GM21529 (cell line): ENCODE results near the gene TRIM26.

ENCODE experiments used
- ATAC-seq: cut with Tn5 transposase; IDR thresholded peaks from one replicate; pipeline ENCODE4 v1.9.1; 2021; ENCODE audit not compliant: unreplicated experiment

The TRIM26 gene

DNA sequence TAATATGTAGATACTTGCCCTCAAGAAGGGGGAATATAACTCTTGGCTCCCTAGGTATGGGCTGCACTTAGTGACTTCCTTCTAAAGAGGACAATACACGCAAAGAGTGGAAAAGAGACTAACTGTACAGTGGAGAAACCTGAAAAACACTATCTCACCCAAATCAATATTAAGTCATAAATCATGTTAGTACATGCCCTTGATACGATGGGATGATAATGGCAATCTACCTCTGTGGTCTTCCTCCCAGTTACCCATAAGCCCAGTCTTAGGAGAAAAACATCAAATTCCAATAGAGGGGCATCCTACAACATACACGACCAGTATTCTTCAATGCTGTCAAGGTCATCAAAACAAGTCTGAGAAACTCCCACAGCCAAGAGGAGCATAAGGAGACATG, 1.3 kb downstream of the TRIM26 start:
- no peak for ATAC-seq

DNA sequence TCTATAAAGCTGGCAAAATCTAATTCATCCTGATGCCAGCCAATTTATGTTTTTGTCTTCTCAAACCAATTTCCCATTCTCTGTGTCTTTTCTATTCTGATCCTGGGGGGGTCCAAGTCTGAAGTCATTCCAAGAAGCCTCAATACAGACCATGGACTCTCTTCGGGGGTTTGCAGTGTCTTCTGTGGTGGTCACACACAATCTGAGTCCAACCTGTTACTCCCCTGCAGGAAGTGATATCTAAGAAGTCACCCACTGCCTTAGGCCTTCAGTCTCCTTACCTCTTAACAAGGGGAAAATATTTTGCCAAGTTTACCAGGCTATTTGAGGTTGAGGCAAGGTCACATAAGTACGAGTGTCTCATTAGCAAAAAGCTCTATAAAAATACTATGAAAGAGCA, 1.9 kb downstream of the TRIM26 start:
- no peak for ATAC-seq

DNA sequence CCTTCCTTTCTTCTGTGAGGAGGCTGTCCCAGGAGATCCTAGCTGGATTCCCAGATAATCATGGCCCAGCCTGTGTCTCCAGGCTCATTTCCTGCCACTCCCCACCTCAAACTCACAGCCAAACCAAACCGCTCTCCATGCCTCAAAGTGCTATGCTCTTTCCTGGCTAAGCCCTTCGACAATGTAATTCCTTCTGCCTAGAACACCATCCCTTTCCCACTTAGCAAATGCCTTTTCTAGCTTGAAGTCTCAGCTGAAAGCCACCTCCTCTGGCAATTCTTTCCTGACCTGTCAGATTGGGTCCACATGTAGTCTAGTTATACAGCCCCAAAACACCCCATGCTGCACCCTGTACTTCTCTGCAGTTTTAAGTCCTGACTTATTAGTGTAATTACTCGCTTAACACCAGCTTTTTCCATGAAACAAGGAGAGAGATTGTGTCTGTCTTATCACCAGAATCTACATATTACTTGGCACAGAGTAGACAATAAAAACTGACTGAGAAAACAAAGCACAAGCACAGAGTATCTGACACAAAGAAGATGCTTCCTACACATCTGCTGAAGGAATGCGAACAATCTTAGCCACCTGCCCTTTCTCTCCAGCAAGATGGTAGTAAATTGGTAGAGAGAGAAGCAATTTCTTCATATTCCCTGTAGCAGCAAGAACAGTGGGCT, 5.4 kb downstream of the TRIM26 start:
- no peak for ATAC-seq

DNA sequence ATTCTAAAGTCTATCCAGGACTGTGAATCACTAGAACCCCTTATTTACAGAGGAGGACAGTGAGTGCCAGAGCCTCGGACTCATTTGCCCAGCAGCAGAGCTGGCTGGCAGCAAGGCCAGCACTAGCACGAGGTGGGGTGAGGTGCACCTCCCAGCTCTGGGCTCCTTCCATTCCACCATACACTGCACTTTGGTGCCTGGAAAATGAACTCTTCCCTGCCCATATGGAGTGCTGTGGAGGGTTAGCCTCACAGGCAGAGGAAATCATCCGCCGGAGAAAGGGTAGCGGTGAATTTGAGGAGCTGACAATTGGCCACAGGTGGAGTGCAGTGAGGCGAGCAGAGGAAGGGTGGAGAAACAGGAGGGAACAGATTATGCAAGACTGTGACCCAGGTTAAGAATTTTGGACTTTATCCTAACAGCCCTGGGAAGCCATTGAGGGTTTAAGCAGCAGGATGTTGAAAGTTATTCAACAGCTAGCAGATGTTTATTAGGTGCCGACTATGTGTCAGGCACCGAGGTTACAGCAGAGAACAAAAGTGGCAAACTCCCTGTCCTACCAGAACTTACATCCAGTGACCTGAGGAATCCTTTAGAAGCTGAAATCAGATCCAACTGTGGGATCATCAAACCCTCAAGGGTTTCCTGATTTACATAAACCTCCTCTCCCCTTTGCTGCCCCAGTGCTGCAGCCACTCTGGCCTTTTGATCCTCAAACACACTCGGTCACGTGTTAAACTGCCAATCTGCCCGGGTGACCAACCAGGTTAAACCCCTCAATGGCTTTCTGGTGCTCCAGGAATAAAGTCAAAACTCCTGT, 6.2 kb downstream of the TRIM26 start:
- no peak for ATAC-seq

DNA sequence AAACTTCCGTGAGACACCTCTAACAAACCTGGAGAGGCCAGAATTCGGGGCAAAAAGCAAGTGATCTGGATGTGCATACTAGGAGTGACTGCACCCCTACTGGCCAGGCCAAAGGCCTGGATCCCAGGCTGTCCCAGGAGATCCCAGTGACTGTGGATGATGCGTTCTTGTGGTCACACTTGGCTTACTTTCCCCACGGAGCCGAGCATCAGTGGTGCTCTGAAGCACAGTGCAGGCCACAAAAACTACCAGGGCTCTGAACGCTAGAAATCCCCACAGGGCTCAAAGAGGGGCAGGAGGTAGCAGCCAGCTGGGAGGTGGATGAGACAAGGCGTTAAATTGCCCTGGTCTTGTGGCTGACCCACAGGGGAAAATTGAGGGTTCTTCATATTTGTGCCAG, 7.1 kb downstream of the TRIM26 start:
- no peak for ATAC-seq

DNA sequence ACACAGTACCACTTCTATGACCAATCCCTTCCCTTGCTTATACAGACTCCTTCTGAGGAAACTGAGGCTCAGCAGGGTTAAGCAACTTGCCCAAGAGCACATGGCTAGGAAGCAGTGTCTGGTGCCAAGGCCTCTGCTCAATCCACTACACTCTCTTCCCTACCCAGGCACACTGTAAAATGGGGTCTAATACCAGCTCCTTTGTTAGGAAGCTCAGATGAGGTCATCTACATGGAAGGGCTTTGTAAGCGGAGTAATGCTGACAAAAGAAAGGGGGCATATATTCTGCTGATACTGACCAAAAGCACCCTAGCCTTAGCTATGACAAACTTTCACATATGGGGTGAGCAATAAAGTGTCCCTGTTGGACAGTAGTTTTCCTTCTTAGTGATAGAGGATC, 9.1 kb downstream of the TRIM26 start:
- ATAC-seq, result no peak

DNA sequence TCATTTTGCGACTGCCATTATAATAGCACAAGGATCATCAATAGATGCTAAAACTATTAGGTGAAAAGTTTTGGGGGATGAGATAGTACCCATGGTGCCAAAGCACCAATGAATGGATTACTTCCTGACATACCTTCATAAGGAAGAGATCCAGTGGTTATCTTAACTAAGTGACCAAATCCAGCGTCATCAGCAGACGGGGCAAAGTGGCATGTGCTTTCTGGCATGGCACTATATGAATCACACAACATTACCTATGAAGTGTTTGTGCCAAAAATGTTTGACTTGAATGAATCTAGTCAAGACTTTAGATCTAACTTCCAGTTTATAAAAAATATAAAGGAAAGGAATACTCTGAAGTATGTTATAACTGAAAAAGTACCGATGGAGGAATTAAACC, 10.8 kb downstream of the TRIM26 start:
- no peak for ATAC-seq

DNA sequence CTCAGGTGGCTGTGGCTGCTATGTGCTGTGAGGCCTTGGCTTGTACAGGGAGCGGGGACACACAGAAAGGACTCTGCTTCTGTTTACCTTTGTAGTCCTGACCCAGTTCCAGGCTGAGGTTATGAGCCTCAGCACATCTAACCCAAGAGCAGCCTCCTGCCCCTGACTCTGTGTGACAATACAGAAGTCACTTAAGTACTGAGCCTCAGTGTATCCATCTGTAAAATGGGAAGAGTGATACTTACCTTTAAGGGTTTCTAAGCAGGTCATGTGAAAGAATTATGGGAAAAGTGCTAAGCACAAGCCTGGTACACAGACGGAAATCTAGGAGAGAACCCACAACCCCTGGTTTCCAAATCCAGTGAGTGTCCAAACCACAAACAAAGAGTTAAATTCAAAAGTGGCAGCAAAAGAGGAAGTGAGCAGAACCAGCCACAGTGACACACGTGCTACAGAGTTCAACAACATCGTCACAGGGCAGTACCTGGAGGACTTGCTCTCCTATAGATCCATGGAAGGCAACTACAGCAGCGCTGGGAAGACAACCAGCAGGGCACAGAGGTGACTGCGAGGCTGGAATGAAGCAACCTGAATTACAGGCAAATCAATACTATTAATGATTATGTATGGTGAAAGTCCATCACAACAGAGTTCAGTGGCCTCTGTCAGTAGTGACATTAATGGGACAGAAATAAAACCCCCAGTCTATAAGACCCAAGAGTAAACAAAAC, 12.5 kb downstream of the TRIM26 start:
- ATAC-seq, result peak; percentile 77

DNA sequence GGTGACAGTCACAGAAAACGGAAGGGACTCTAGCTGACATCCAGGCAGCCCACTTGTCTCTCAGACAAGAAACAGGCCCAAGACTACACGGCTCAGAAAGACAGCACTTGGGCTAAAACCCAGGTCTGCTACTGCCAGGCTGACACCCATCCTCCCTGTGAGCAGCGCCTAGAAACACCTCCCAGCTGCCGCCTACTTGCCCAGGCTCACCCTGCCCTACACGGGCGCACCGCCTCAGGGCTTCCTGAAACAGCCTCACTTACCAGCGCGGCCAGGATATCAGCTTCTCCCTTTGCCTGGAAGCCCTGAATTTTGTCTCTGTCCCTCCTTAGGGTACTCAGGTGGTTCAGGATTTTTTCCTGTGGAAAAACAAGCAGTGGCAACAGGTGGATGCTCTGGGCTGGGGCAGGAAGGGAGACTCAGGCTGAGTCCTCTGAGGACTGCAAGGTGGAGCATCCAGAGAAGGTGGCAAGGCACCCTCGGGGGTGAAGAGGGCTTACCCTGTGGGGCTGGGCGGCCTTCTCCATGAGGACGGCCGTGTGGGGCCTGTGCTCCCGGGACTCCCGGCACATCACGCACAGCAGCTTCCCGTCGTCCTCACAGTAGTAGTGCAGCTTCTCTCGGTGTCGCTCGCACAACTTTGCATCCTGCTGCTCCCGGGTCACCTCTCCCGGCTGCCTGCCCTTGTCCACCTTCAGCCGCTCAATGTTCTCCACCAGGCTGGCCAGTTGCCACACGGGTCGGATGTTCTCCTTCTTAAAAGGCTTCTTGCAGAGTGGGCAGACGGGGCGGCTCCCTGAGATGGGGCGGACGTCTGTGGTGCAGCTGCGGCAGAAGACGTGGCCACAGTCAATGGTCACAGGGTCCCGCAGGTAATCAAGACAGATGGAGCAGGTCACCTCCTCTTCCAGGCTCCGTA, 14.8 kb downstream of the TRIM26 start:
- ATAC-seq, result no peak

DNA sequence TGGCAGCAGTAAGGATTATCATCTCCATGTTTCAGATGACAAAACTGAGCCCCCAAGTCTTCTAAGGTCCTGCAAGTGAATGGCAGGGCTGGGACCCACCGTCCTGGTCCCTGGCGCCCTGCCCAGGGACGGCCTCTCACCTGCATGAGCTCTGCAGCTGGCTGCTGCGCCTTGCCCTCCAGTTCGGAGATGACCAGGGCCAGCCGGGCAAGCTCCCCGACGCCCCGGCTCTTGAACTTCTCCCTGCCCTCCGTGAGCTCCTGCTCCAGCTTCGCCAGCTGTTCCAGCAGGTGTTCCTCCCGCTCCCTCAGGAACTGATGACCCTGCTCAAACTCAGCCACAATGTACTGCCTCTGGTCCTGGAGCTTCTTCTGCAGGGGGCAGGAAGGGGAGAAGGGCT, 16.8 kb downstream of the TRIM26 start:
- ATAC-seq, result no peak

DNA sequence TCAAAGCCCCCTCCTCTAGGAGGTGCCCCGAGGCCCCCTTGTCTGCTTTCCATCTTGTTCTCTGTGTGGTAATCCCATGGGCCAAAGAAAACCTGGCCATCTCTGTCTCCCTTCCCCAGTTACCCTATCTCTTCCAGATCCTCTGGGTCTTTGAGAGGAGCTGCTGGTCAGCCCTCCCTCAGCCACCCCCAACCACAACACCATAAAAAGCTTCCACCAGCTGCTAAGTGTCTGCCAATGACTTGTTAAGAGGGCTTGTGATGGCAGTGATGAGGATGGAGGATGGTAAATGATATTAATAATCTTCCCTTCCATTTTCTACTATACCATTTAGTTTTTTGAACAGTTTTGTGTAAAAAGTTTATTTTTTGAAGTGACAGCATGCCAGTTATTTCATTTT, 17.3 kb downstream of the TRIM26 start:
- no peak for ATAC-seq

DNA sequence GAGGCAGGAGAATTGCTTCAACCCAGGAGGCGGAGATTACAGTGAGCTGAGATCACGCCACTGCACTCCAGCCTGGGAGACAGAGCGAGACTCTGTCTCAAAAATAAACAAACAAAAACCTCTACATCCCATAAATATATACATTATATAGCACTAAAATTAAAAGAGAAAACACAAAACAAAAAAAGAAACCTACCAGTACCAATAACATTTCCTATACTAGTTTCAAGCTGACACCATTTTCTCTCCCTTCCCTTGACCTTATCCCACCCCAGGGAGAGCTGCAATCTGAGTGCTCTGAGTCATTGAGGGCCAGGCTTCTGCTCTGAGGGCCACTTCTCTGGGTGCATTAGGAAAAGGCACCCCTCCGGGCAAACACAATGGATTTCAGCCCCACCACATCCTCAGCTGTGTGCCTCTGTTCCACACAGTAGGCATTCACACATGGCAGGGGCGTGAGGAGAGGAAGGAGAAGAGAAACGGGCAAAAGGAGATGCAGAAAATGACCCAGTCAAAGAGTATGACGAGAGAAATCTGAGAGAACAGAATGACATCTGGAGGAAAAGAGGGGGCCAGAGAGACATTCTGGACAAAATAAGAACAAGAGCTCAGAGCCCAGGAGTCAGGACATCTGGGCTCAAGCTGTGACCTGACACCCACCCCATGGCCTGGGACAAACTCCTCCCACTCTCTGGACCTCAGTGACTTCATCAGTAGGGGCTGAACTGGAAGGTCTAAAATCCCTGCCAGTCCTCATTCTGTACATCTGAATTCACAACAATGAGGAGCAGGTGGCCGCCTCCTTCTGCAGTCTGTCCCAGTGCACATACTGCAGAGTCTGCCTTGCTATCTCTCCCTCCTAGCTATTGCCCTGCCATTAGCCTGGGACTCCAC, 18.2 kb downstream of the TRIM26 start:
- no peak for ATAC-seq

DNA sequence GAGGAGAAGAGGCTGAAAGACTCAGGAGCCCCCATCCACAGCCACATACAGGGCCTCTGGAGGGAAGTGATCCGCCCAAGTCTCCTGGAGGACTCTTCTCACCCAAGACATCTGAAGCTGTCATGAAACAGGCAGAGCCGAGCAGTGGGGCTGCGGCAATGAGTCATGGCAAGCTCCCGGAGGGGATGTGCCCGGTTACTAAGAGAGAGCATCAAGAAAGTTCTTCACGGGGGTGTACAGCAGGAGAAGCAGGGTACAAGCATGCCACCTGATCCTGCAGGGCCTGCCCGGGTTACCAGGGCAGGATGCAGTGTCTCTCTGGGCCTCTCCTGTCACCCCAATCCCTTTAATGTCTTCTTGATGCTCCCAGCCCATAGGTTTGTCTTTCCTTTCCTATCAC, 21.1 kb downstream of the TRIM26 start:
- no peak for ATAC-seq

DNA sequence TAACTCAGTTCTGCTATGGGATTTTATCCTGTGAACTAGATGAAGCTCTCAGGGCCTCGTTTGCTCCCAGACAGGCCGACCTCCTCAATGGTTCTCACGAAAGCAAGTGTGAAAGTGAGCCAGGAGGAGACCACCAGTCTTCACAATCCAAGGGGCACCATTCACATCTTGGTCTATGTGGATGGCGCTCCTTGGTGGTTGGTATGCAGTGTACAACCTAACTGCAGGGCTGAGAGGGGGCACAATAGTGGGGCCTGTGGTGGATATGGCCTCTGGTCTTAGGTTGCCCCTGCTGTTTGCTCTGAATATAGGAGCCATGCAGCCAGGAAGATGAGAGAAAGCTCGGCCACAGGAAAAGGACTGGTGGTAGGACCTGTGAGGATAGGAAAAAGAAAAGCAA, 24.7 kb downstream of the TRIM26 start:
- no peak for ATAC-seq

DNA sequence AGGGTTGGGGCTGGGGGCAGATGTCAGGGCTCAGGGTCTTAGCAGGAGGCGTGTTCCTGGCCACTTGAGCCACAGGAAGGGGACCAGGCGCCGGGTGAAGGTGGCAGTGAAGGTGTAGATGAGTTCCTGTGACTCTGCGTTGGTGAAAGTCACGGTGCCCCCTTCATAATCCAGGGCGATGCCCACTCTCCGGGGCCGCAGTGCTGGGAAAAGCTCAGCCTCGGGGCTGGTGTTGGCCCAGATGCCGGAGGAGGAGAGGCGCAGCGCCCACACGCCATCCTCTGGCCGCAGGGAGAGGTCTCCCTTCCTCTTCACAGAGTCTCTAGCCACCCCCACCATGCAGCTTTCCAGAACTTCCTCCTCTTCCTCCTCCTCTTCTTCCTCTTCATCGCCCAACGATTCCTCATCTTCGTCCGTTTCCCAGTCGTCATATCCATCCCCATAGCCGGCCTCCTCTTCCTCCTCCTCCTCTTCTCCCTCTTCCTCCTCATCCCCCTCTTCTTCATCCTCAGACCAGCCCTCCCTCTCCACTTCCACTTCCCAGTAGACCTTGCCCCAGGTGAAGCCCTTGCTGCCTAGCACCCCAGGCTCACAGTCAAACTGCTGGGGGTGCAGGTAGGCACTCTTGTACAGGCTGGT, 27.2 kb downstream of the TRIM26 start:
- no peak for ATAC-seq

DNA sequence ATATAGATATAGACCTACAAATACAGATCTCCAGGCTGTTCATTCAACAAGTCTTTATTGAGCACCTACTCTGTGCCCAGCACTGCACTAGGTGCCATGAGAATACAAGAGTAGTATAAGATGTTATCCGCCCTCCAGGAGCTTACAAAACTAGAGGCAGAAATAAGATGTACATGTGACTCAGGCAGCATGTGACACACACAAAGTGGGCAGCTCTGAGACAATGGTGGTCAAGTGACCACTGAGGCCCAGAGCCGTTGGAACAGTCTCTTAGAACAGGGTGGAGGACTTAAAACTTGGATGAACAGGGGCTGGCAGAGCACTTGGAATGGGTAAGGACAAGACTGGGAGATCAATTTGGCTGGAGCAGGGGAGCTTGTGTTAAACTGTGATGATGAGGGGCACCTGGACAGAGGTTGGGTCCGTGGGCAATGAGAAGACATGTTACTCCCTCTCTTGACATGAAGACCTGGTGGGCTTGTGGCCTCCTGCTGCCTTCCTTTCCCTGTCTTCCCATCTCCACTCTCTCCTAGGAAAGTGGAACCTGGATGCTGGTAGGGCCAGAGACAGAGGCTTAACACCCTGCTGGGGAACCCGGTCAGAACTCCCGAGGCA, 28.7 kb downstream of the TRIM26 start:
- ATAC-seq, result no peak

DNA sequence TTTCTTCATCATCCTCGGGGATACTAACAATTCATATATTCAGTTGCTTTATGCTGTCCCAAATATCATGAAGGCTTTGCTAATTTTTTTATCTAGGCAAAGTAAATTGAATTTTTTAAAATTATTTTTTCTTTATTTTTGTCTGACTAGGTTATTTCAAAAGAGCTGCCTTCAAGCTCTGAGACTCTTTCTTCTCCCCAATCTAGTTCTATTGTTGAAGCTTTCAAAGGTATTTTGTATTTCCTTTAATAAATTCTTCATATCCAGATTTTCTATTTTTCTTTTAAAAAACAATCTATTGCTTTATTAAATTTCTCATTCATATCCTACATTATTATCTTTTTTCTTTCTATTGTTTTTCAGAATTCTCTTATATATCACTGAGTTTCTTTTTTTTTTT, 33.1 kb downstream of the TRIM26 start:
- ATAC-seq, result no peak

DNA sequence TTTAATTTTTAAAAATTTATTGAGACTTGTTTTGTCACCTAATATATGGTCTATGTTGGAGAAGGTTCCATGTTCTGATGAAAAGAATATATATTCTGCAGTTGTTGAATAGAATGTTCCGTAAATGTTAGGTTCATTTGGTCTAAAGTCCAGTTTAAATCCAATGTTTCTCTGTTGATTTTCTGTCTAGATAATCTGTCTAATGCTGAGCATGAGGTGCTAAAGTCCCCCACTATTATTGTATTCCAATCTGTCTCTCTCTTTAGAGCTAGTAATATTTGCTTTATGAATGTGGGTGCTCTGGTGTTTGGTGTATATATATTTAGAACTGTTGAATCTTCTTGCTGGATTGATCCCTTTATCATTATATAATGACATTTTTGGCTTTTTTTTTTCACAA, 34.4 kb downstream of the TRIM26 start:
- ATAC-seq, result no peak

DNA sequence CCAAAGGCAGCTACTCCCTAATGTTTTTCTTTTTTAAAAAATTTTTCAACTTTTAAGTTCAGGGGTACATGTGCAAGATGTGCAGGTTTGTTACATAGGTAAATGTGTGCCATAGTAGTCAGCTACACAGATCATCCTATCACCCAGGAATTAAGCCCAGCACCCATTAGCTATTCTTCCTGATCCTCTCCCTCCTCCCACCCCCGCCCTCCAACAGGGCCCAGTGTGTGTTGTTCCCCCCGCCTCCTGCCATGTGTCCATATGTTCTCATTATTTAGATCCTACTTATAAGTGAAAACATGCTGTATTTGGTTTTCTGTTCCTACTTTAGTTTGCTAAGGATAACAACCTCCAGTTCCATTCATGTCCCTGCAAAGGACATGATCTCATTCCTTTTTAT, 37.4 kb downstream of the TRIM26 start:
- no peak for ATAC-seq
